A673 (cell line): ENCODE data around the gene LRP1B.

Experiments
- EZH2 ChIP-seq: fragments of 200-600 bp; sonication (generic); IDR thresholded peaks from 2 replicates; pipeline ENCODE4 v1.6.1; 2017; ENCODE audit warnings: borderline replicate concordance, low read depth, mild to moderate bottlenecking, mixed read lengths, antibody characterized with exemption, low read length; ENCODE audit not compliant: poor library complexity, severe bottlenecking
- TF ChIP-seq, protein P1 (sequence below): fragments of 300-800, 200-600 bp; sonication (generic); conservative IDR thresholded peaks from 2 replicates; pipeline ENCODE4 v1.5.1; 2017; ENCODE audit warnings: low read depth, mild to moderate bottlenecking, antibody characterized with exemption, low read length, moderate library complexity, mixed read lengths

DNA sequence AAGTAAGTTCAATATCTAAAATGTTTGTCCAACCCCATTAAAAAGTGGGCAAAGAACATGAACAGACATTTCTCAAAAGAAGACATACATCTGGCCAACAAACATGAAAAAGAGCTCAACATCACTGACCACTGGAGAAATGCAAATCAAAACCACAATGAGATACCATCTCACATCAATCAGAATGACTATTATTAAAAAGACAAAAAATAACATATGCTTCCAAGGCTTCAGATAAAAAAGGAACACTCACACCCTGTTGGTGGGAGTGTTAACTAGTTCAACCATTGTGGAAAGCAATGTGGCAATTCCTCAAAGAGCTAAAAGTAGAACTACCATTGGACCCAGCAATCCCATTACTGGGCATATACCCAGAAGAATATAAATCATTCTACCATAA is 931.1 kb downstream of the LRP1B start:
- TF ChIP-seq, protein P1, sequence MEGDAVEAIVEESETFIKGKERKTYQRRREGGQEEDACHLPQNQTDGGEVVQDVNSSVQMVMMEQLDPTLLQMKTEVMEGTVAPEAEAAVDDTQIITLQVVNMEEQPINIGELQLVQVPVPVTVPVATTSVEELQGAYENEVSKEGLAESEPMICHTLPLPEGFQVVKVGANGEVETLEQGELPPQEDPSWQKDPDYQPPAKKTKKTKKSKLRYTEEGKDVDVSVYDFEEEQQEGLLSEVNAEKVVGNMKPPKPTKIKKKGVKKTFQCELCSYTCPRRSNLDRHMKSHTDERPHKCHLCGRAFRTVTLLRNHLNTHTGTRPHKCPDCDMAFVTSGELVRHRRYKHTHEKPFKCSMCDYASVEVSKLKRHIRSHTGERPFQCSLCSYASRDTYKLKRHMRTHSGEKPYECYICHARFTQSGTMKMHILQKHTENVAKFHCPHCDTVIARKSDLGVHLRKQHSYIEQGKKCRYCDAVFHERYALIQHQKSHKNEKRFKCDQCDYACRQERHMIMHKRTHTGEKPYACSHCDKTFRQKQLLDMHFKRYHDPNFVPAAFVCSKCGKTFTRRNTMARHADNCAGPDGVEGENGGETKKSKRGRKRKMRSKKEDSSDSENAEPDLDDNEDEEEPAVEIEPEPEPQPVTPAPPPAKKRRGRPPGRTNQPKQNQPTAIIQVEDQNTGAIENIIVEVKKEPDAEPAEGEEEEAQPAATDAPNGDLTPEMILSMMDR = no peak
- TF ChIP-seq EZH2 = no peak
